GM10248 (cell line): ENCODE results near the gene RAB29.
"Not testable (repeated sequence)": the region's sequence is repeated elsewhere in the genome, so short reads cannot be mapped to it uniquely, and the experiment has no call there.

Experiments used
- CTCF ChIA-PET: fragments of 300-600 bp; sonication (Branson Sonifier 250); formaldehyde crosslinking; extraction: SDS; loops from one replicate; lab custom pipeline; 2021; ENCODE audit warnings: antibody characterized with exemption; lab: Yijun Ruan, JAX
- POLR2A ChIA-PET: fragments of 350-650 bp; sonication (Branson Sonifier 250); formaldehyde crosslinking; extraction: SDS; loops from one replicate; lab custom pipeline; 2020; ENCODE audit warnings: antibody characterized with exemption; lab: Yijun Ruan, JAX
- DNase-seq: peaks from one replicate; pipeline ENCODE4 v3.0.0; 2012; ENCODE audit errors: extremely low spot score
- CTCF ChIP-seq: IDR thresholded peaks from 2 replicates; pipeline ENCODE4 v1.5.1; 2012; ENCODE audit warnings: mild to moderate bottlenecking, low read depth; ENCODE audit errors: extremely low read depth, missing control alignments, control extremely low read depth

The RAB29 gene

GRCh38 chr1:205725514-205725913, 49.8 kb downstream of the RAB29 start:
- ChIA-PET CTCF (interaction anchor here (1.6 to 7.3 kb wide), 4 partner anchors 14 to 252 kb away, joined by 3 to 90 read pairs (median 12); no protein-coding TSS in a partner anchor), POLR2A (no interaction called here)
- no peak for TF ChIP-seq CTCF
- no peak for DNase-seq

- DNase-seq, POLR2A ChIA-PET: not testable (repeated sequence)
- CTCF ChIA-PET: interaction anchor here (0.8 to 7.3 kb wide), 3 partner anchors 10 to 61 kb away, joined by 3 to 90 read pairs (median 3); no protein-coding TSS in a partner anchor
These were observed 54.5 kb downstream of the RAB29 start for GRCh38 chr1:205720740-205721139.

GRCh38 chr1:205719762-205720161, 55.5 kb downstream of the RAB29 start:
- ChIA-PET CTCF (interaction anchor here (1.1 to 7.3 kb wide), 2 partner anchors 9 to 61 kb away, joined by 3 to 90 read pairs; no protein-coding TSS in a partner anchor), POLR2A (interaction anchor here (0.5 kb wide), 1 partner anchor 212 kb away, joined by 3 read pairs; no protein-coding TSS in a partner anchor)
- no peak for TF ChIP-seq CTCF
- DNase-seq: no peak

GRCh38 chr1:205719015-205719414, 56.3 kb downstream of the RAB29 start:
- TF ChIP-seq CTCF: no peak
- POLR2A ChIA-PET: no interaction called here
- no peak for DNase-seq
- CTCF ChIA-PET: interaction anchor here (1.0 kb wide), 2 partner anchors 60 to 195 kb away, joined by 3 to 4 read pairs; no protein-coding TSS in a partner anchor
